Urothelium cell line (cell line): ENCODE results near the gene RAB29.

ENCODE experiments used
- DNase-seq: peaks from one replicate; pipeline ENCODE4 v3.0.0; 2011; ENCODE audit warnings: low spot score, mixed read lengths
- FAIRE-seq: peaks from 2 replicates; lab custom pipeline; 2011; peaks lifted over from hg19 to GRCh38; lab: Jason Lieb, UNC

RAB29 gene

GRCh38 chr1:205766038-205766437, 9.2 kb downstream of the RAB29 start:
- FAIRE-seq: no peak
- peak; percentile 31 for DNase-seq

- no peak for DNase-seq
- no peak for FAIRE-seq
These were observed 10.7 kb downstream of the RAB29 start for GRCh38 chr1:205764578-205764977.

GRCh38 chr1:205763980-205764379, 11.3 kb downstream of the RAB29 start:
- DNase-seq (no peak), FAIRE-seq (no peak)

- no peak for DNase-seq
- FAIRE-seq: no peak
These were observed 14.7 kb downstream of the RAB29 start for GRCh38 chr1:205760606-205761005.

DNA sequence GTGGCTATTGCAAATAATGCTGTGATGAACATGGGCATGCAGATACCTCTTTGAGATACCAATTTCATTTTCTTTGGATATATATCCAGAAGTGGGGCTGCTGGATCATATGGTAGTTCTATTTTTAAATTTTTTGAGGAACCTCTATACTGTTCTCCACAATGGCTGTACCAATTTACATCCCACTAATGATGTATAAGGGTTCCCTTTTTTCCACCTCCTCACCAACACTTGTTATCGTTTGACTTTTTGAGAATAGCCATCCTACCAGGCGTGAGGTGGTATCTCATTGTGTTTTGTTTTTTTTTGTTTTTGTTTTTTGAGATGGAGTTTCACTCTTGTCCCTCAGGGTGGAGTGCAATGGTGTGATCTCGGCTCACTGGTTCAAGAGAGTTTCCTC, 18.7 kb downstream of the RAB29 start:
- no peak for FAIRE-seq
- DNase-seq: no peak

GRCh38 chr1:205754857-205755256, 20.4 kb downstream of the RAB29 start:
- no peak for DNase-seq

DNA sequence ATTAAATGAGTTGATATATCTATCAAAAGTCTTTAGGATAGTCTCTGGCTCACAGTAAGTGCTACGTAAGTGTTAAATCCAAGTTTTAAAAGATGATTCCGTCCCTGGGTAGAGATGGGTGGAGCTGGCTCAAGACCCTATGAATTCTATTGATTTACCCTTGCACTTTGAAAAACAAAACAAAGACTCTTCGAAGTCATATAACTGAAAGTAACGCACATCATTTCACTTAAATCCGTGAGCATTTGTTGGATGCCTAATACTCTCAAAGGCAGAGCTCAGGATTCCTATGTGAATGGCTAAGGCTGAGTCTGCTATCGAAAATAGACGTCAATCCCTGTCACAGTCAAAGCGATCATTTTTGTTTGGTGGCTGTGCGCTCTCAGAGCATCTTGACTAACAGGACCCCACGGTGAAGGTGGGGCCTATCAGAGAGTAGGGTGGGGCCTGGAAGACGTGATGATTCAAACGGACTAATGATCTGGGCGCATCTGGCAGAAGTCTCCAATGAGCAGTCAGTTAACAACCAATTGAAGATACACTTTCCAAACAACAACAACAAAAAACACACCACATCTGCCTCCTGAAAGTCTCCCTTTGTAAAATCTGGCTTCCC, 24.1 kb downstream of the RAB29 start:
- no peak for FAIRE-seq
- DNase-seq: no peak

More at GRCh38 chr1:205754857-205755256, 20.4 kb downstream of the RAB29 start:
- no peak for FAIRE-seq

DNA sequence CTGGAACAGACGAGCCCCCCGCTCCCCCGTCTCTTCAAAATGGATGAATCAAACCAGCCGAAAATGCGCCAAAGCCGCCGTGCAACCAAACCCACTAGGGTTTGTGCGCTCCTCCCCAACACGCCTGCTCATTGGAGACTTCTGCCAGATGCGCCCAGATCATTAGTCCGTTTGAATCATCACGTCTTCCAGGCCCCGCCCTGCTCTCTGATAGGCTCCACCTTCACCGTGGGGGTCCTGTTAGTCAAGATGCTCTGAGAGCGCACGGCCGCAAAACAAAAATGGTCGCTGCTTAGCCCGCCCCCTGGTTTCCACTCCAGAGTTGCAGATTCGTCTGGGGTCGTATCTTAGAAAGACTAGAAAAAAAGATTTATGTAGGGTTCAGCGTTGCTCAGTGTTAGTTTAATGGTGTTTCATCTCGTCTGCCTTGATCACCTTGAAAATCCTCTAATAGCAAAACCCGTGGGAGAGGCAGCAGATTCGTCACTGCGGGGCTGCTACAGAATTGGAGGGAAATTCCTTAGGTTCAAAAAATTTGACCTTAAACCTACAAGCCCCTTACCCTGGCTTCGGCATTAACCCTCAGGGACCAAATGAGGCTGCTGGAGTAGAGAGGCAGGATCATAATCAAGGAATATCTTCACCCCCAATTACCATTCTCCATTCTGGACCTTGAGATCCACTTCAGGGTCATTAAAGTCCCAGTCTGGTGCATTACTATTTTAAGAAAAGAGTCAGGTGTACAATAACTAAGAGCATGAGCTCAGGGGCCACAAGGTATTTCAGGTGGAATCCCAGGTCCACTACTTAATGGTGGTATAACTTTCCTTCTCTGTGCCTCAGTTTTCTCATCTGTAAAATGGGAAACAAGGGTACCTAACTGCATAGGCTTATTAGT, 24.9 kb downstream of the RAB29 start, which contains the start of gene NUCKS1:
TSS of gene NUCKS1 (minus strand) at position 45 of the 898 bp plus-strand sequence. CDS start 209 bp downstream, outside the sequence.
- FAIRE-seq (peak; percentile 23), DNase-seq (peak; percentile 86)

GRCh38 chr1:205749234-205750137, 25.8 kb downstream of the RAB29 start:
- no peak for FAIRE-seq
- DNase-seq: peak; percentile 96

- DNase-seq: peak; percentile 10
- no peak for FAIRE-seq
These were observed 26.7 kb downstream of the RAB29 start for GRCh38 chr1:205748403-205749233.

DNA sequence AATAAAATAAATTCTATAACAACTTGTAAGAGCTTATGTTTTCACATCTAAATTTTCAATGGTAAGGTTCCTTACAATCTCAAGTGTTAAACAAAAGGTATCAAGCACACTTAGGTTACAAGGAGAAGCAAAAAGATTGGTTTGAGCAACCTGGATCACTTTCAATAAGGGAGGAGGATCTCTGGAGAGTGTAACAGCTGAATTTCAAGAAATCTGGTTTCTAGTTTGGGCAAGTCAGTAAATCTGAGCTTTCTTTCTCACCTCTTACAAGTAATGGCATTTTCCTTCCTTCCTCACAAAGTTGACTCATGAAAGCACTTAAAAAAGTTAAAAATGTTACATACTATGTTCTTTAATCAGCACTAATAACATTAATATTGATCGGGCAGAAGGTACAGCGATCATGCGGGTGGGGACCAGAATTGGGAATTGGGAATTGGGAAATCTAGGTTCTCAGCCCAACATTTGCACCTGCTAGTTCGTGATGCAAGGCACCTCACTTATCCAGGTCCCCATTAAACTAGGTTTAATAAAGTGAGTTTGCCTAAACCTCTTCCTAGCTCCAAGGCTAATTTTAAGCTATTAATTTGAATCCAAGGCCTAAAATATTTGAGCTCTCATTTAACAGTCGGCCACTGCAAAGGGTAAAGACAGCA, 28.4 kb downstream of the RAB29 start:
- no peak for FAIRE-seq
- DNase-seq: no peak

GRCh38 chr1:205744403-205744802, 30.9 kb downstream of the RAB29 start:
- DNase-seq: no peak
- FAIRE-seq: no peak

DNA sequence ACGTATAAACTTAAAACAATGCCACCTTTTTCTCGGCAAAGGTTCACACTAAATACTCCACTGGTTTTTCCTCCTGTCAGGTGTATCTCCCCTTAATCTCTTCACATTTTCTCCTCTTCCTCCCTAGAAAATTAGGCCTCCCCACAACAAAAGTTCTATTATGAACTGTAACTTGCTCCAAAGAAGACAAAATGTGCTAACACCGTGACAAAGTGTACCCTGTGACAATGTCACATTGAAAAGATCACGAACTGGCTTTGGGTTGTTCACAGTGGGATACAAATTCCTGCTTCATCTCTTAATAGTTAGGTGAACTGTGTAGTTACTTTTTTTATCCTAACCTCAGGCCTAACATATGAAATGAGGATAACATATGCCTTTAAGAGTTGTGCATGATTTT, 31.3 kb downstream of the RAB29 start:
- no peak for FAIRE-seq
- DNase-seq: no peak

GRCh38 chr1:205741681-205742080, 33.6 kb downstream of the RAB29 start:
- DNase-seq (no peak), FAIRE-seq (no peak)

GRCh38 chr1:205739348-205740160, 35.7 kb downstream of the RAB29 start:
- FAIRE-seq: no peak
- no peak for DNase-seq

DNA sequence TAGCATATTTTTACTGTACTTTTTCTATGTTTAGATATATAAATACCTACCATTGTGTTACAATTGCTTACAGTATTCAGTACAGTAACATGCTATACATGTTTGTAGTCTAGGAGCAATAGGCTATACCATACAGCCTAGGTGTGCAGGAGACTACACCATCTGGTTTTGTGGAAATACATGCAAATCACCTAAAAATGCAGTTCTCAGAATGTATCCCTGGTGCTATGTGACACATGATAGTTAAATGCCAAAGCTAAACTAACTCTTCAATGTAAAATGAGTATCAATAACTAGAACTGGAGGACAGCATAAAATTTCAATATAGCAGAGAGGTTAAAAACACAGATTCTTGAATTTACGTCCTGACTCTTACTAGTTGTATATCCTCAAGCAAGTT, 40.1 kb downstream of the RAB29 start:
- no peak for FAIRE-seq
- no peak for DNase-seq

GRCh38 chr1:205733438-205734175, 41.7 kb downstream of the RAB29 start:
- no peak for FAIRE-seq
- no peak for DNase-seq

GRCh38 chr1:205729945-205730610, 45.2 kb downstream of the RAB29 start:
- no peak for FAIRE-seq
- no peak for DNase-seq
